ENCODE results near the gene BCL2L12.

BCL2L12 gene

GRCh38 chr19:49664171-49665035 lies 1.3 kb upstream of the BCL2L12 start:
- TF ChIP-seq SIN3A (IDR thresholded peaks at IDR 0.05; ENCODE audit: borderline replicate concordance, insufficient read depth, low read length) (no peak), FOXP2 (optimal IDR thresholded peaks at IDR 0.05; ENCODE audit: borderline replicate concordance, extremely low read depth, extremely low read length, insufficient read depth) (peak; percentile 72), REST (IDR thresholded peaks at IDR 0.05; ENCODE audit: insufficient read depth in 1 of 2, low read depth in 2 of 2, low read length in 2 of 2) (0 out of 4 replicates have a peak, but pooled peaks of 1 of the 2 experiments have one; percentile 21), TAF1 (IDR thresholded peaks at IDR 0.05; ENCODE audit: borderline replicate concordance, insufficient read depth, low read length) (peak; percentile 45; the same call in 1 of the 2 replicates), POLR2AphosphoS5 (IDR thresholded peaks at IDR 0.05; ENCODE audit: low read depth, low read length) (peak; percentile 83)

- TF ChIP-seq REST (IDR thresholded peaks at IDR 0.05; ENCODE audit: insufficient read depth in 1 of 2, low read depth in 2 of 2, low read length in 2 of 2) (no peak), SIN3A (IDR thresholded peaks at IDR 0.05; ENCODE audit: borderline replicate concordance, insufficient read depth, low read length) (no peak), FOXP2 (optimal IDR thresholded peaks at IDR 0.05; ENCODE audit: borderline replicate concordance, extremely low read depth, extremely low read length, insufficient read depth) (no peak), TAF1 (IDR thresholded peaks at IDR 0.05; ENCODE audit: borderline replicate concordance, insufficient read depth, low read length) (no peak), POLR2AphosphoS5 (IDR thresholded peaks at IDR 0.05; ENCODE audit: low read depth, low read length) (no peak)
Observed at GRCh38 chr19:49665036-49665350, 740 bp upstream of the BCL2L12 start.

- TF ChIP-seq POLR2AphosphoS5 (IDR thresholded peaks at IDR 0.05; ENCODE audit: low read depth, low read length) (no peak), FOXP2 (optimal IDR thresholded peaks at IDR 0.05; ENCODE audit: borderline replicate concordance, extremely low read depth, extremely low read length, insufficient read depth) (no peak), TAF1 (IDR thresholded peaks at IDR 0.05; ENCODE audit: borderline replicate concordance, insufficient read depth, low read length) (no peak), SIN3A (IDR thresholded peaks at IDR 0.05; ENCODE audit: borderline replicate concordance, insufficient read depth, low read length) (no peak), REST (IDR thresholded peaks at IDR 0.05; ENCODE audit: insufficient read depth in 1 of 2, low read depth in 2 of 2, low read length in 2 of 2) (no peak)
Observed at GRCh38 chr19:49666120-49666444, 349 bp downstream of the BCL2L12 start.

GRCh38 chr19:49667473-49667872 lies 1.7 kb downstream of the BCL2L12 start:
- TF ChIP-seq REST (IDR thresholded peaks at IDR 0.05; ENCODE audit: insufficient read depth in 1 of 2, low read depth in 2 of 2, low read length in 2 of 2) (no peak), TAF1 (IDR thresholded peaks at IDR 0.05; ENCODE audit: borderline replicate concordance, insufficient read depth, low read length) (no peak), POLR2AphosphoS5 (IDR thresholded peaks at IDR 0.05; ENCODE audit: low read depth, low read length) (no peak), FOXP2 (optimal IDR thresholded peaks at IDR 0.05; ENCODE audit: borderline replicate concordance, extremely low read depth, extremely low read length, insufficient read depth) (no peak), SIN3A (IDR thresholded peaks at IDR 0.05; ENCODE audit: borderline replicate concordance, insufficient read depth, low read length) (no peak)

Measured in PFSK-1 (cell line).